Measurements from ENCODE around the gene ZIC2. TPM values are rescaled to one million over a fixed set of nuclear protein-coding genes. Genes with fewer than 3 reads are reported as not detected.

ZIC2 gene
- total RNA-seq, 2 experiments from 2014 or later, result not detected

- ATAC-seq (ENCODE audit: low read depth) (no peak), DNase-seq (peak; percentile 35)
- peaks cover 19% of the 10 kb centered on the region for H3K4me1 Mint-ChIP-seq
- H3K27me3 Mint-ChIP-seq, result peaks cover 95% of the 10 kb centered on the region
- peak overlapping the region; percentile 10 for H3K4me3 Mint-ChIP-seq
- no peak overlapping the region for H3K27ac Mint-ChIP-seq
- no peaks in the 10 kb centered on the region for H3K36me3 Mint-ChIP-seq
- POLR2A ChIA-PET, result no interaction called here
- no peaks in the 10 kb centered on the region for H3K9me3 Mint-ChIP-seq
These were observed 8.8 kb downstream of the ZIC2 start for GRCh38 chr13:99990126-99990977.

- H3K4me3 Mint-ChIP-seq, result no peak overlapping the region
- POLR2A ChIA-PET, result no interaction called here
- peak; percentile 31 for DNase-seq
- ATAC-seq (ENCODE audit: low read depth), result no peak
- peaks cover 96% of the 10 kb centered on the region for H3K27me3 Mint-ChIP-seq
- peaks cover 21% of the 10 kb centered on the region for H3K4me1 Mint-ChIP-seq
- no peaks in the 10 kb centered on the region for H3K36me3 Mint-ChIP-seq
- no peaks in the 10 kb centered on the region for H3K9me3 Mint-ChIP-seq
- H3K27ac Mint-ChIP-seq, result no peak overlapping the region
These were observed 9.6 kb downstream of the ZIC2 start for GRCh38 chr13:99991013-99991827.

- no peak for DNase-seq
- no peak overlapping the region for H3K4me3 Mint-ChIP-seq
- ATAC-seq (ENCODE audit: low read depth), result no peak
- no peaks in the 10 kb centered on the region for H3K36me3 Mint-ChIP-seq
- peaks cover 96% of the 10 kb centered on the region for H3K27me3 Mint-ChIP-seq
- H3K9me3 Mint-ChIP-seq, result no peaks in the 10 kb centered on the region
- POLR2A ChIA-PET, result no interaction called here
- H3K4me1 Mint-ChIP-seq, result peaks cover 23% of the 10 kb centered on the region
- no peak overlapping the region for H3K27ac Mint-ChIP-seq
These were observed 10.5 kb downstream of the ZIC2 start for GRCh38 chr13:99991828-99992775.

GRCh38 chr13:99992949-99993351 lies 11.4 kb downstream of the ZIC2 start:
- Mint-ChIP-seq H3K9me3 (no peaks in the 10 kb centered on the region), H3K27ac (no peak overlapping the region)
- POLR2A ChIA-PET, result no interaction called here

GRCh38 chr13:99993660-99994637 lies 12.4 kb downstream of the ZIC2 start:
- no peak for ATAC-seq (ENCODE audit: low read depth)
- no peak for DNase-seq
- peaks cover 91% of the 10 kb centered on the region for H3K27me3 Mint-ChIP-seq
- POLR2A ChIA-PET, result no interaction called here
- no peaks in the 10 kb centered on the region for H3K9me3 Mint-ChIP-seq
- no peaks in the 10 kb centered on the region for H3K36me3 Mint-ChIP-seq
- H3K27ac Mint-ChIP-seq, result no peak overlapping the region
- peaks cover 22% of the 10 kb centered on the region for H3K4me1 Mint-ChIP-seq
- H3K4me3 Mint-ChIP-seq, result no peak overlapping the region

More at GRCh38 chr13:99992949-99993351, 11.4 kb downstream of the ZIC2 start:
- ATAC-seq (ENCODE audit: low read depth) (no peak), DNase-seq (no peak)
- Mint-ChIP-seq H3K4me3 (no peak overlapping the region), H3K27me3 (peaks cover 90% of the 10 kb centered on the region), H3K4me1 (peaks cover 23% of the 10 kb centered on the region), H3K36me3 (no peaks in the 10 kb centered on the region)

- no peaks in the 10 kb centered on the region for H3K9me3 Mint-ChIP-seq
- H3K4me3 Mint-ChIP-seq, result no peak overlapping the region
- H3K36me3 Mint-ChIP-seq, result no peaks in the 10 kb centered on the region
- H3K27ac Mint-ChIP-seq, result no peak overlapping the region
- peaks cover 21% of the 10 kb centered on the region for H3K4me1 Mint-ChIP-seq
- peaks cover 91% of the 10 kb centered on the region for H3K27me3 Mint-ChIP-seq
- POLR2A ChIA-PET, result no interaction called here
- no peak for DNase-seq
- no peak for ATAC-seq (ENCODE audit: low read depth)
These were observed 13.0 kb downstream of the ZIC2 start for GRCh38 chr13:99994638-99995020.

- no peak for DNase-seq
- Mint-ChIP-seq H3K27me3 (peaks cover 89% of the 10 kb centered on the region), H3K27ac (no peak overlapping the region), H3K9me3 (no peaks in the 10 kb centered on the region), H3K4me3 (peak overlapping the region; percentile 32), H3K36me3 (no peaks in the 10 kb centered on the region), H3K4me1 (peaks cover 17% of the 10 kb centered on the region)
- POLR2A ChIA-PET, result no interaction called here
- no peak for ATAC-seq (ENCODE audit: low read depth)
These were observed 13.6 kb downstream of the ZIC2 start for GRCh38 chr13:99995104-99995588.

GRCh38 chr13:99995589-99996380 lies 14.2 kb downstream of the ZIC2 start:
- Mint-ChIP-seq H3K9me3 (no peaks in the 10 kb centered on the region), H3K27ac (no peak overlapping the region), H3K36me3 (no peaks in the 10 kb centered on the region), H3K4me3 (peak overlapping the region; percentile 32), H3K27me3 (peaks cover 85% of the 10 kb centered on the region), H3K4me1 (peaks cover 15% of the 10 kb centered on the region)
- DNase-seq, result no peak
- ATAC-seq (ENCODE audit: low read depth), result no peak
- POLR2A ChIA-PET, result no interaction called here

- H3K27ac Mint-ChIP-seq, result no peak overlapping the region
- no peak for DNase-seq
These were observed 14.9 kb downstream of the ZIC2 start for GRCh38 chr13:99996381-99996973.

GRCh38 chr13:99997702-99998214 lies 16.2 kb downstream of the ZIC2 start:
- Mint-ChIP-seq H3K4me1 (peaks cover 16% of the 10 kb centered on the region), H3K36me3 (no peaks in the 10 kb centered on the region), H3K9me3 (no peaks in the 10 kb centered on the region), H3K27me3 (peaks cover 73% of the 10 kb centered on the region), H3K27ac (no peak overlapping the region), H3K4me3 (no peak overlapping the region)
- DNase-seq, result no peak
- ATAC-seq (ENCODE audit: low read depth), result no peak
- POLR2A ChIA-PET, result no interaction called here

More at GRCh38 chr13:99996381-99996973, 14.9 kb downstream of the ZIC2 start:
- H3K27me3 Mint-ChIP-seq, result peaks cover 83% of the 10 kb centered on the region
- H3K36me3 Mint-ChIP-seq, result no peaks in the 10 kb centered on the region
- H3K4me1 Mint-ChIP-seq, result peaks cover 15% of the 10 kb centered on the region
- no peaks in the 10 kb centered on the region for H3K9me3 Mint-ChIP-seq
- no peak for ATAC-seq (ENCODE audit: low read depth)
- POLR2A ChIA-PET, result interaction anchor here (0.6 kb wide), 1 partner anchor 1520 kb away, joined by 3 read pairs; no protein-coding TSS in a partner anchor
- H3K4me3 Mint-ChIP-seq, result no peak overlapping the region

- Mint-ChIP-seq H3K9me3 (peaks cover 1% of the 10 kb centered on the region), H3K4me3 (no peak overlapping the region), H3K27me3 (peaks cover 72% of the 10 kb centered on the region), H3K36me3 (no peaks in the 10 kb centered on the region), H3K27ac (no peak overlapping the region), H3K4me1 (peaks cover 14% of the 10 kb centered on the region)
- no peak for ATAC-seq (ENCODE audit: low read depth)
- POLR2A ChIA-PET, result no interaction called here
- DNase-seq, result no peak
These were observed 16.7 kb downstream of the ZIC2 start for GRCh38 chr13:99998261-99998660.
